KOPT-K1 (cell line): ENCODE data around the gene CAPN15.

ENCODE experiments used
- H3K27ac ChIP-seq: fragments of 200-600 bp; sonication (generic); 2 replicates; pipeline ENCODE4 v1.5.1; 2016; ENCODE audit warnings: antibody characterized with exemption, mild to moderate bottlenecking, low read depth, low read length; ENCODE audit not compliant: poor library complexity, severe bottlenecking
- H3K36me3 ChIP-seq: fragments of 200-600 bp; sonication (generic); 2 replicates; pipeline ENCODE4 v1.5.1; 2017; ENCODE audit warnings: antibody characterized with exemption, mild to moderate bottlenecking, low read length, moderate library complexity; ENCODE audit not compliant: insufficient read depth
- H3K9me3 ChIP-seq: fragments of 200-600 bp; sonication (generic); 2 replicates; pipeline ENCODE4 v1.5.1; 2017; ENCODE audit warnings: antibody characterized with exemption, low read length, mild to moderate bottlenecking; ENCODE audit not compliant: insufficient read depth, poor library complexity, severe bottlenecking

Gene CAPN15

DNA sequence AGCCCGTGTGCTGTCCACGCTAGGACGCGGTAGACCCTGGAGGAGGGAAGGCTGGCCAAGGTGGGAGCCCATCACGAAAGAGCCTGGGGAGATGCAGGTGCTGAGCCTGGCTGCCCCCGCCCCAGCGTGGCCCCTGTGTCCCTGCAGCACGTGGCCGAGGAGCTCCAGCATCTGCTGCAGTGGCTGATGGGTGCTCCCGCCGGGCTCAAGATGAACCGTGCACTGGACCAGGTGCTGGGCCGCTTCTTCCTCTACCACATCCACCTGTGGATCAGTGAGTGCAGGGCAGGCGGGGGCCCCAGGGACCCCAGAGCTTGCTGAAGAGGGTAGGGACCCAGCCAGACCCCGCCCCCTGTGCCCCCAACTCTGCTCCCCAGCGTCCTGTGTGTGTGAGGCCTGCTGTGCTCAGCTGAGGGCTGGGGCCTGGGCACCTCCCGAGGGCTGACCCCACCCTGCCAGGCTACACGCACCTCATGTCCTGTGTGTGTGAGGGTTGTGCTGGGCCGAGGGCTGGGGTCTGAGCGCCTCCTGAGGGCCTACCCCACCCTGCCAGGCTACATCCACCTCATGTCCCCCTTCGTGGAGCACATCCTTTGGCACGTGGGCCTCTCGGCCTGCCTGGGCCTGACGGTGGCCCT, 50.8 kb downstream of the CAPN15 start:
- H3K36me3 ChIP-seq, result peaks cover 34% of the 10 kb centered on the region; the same call in 1 of the 2 replicates
- no peak overlapping the region for H3K27ac ChIP-seq
- no peaks in the 10 kb centered on the region for H3K9me3 ChIP-seq

DNA sequence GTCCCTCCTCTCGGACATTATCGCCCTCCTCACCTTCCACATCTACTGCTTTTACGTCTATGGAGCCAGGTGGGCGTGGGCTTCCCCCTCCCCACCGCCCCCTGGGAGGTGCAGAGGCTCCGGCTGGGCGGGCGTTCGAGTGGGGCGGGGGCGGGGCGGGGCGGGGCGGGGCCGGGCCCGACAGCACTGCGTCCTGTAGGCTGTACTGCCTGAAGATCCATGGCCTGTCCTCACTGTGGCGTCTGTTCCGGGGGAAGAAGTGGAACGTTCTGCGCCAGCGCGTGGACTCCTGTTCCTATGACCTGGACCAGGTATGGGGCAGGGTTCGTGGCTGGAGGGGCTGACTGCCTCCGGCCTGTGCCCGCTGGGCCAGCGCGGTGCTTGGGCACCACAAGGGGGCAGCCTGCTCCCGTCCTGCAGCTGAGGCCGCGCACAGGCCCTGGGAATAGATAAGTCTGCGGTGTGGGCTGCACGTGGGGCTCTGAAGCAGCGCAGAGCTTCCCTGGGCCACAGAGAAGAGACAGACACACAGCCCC, 51.4 kb downstream of the CAPN15 start:
- no peak overlapping the region for H3K27ac ChIP-seq
- H3K36me3 ChIP-seq, result peaks cover 33% of the 10 kb centered on the region; the same call in 1 of the 2 replicates
- H3K9me3 ChIP-seq, result no peaks in the 10 kb centered on the region

DNA sequence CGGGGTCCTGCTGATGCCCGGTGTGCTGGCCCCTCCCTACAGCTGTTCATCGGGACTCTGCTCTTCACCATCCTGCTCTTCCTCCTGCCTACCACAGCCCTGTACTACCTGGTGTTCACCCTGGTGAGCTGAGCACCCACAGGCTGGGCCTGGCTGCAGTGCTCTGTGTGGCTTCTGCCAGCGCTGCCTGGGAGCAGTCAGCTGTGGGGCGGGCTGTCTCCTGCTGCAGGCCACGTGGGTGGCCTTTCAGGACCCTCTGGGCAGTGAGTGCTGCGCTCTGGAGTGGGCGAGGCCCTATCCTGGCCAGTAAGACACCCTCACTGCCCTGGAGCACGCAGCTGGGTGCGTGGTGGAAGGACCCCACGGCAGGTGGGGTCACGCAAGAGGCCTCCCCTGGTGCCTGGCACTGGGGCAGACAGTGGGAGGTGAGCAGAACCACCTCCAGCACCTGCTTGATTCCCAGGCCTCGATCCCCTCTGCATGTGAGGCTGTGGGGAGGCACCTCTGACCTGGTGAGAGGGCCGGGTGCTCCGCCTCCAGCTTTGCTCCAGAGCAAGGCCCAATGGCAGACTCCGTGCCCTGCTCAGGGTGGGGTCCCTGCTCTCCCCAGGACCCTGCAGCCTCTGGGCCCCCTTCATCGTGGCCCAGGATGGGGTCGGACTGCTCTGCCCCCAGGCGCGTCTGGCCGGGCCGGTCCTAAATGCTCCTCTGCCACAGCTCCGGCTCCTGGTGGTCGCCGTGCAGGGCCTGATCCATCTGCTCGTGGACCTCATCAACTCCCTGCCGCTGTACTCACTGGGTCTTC, 52.8 kb downstream of the CAPN15 start:
- Histone ChIP-seq H3K9me3 (no peaks in the 10 kb centered on the region), H3K36me3 (peaks cover 19% of the 10 kb centered on the region; the same call in 1 of the 2 replicates), H3K27ac (no peak overlapping the region)

DNA sequence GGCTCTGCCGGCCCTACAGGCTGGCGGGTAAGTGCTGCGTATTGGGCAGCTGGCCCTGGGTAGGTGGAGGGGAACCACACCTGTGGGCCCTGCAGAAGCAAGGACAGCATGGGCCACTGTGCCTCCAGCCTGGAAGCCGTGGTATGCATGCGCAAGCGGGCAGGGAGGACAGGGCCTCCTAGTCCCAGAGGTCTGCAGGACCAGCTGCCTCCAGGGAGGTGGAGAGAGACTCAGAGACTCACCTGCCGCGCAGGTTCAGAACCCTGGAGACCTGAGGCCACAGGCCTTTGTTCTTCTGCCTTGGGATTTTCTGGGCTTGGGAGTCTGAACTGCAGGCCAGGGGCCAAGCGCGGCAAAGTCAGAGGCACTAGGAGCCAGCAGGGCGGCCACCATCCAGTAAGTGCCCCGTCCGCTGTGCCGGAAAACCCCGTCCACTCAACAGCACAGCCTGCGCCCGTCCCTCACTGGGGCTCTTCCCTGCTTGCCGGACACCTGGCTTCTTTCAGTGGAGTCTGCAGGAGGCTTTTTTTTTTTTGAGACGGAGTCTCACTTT, 53.5 kb downstream of the CAPN15 start:
- Histone ChIP-seq H3K36me3 (peaks cover 12% of the 10 kb centered on the region; the same call in 1 of the 2 replicates), H3K27ac (no peak overlapping the region), H3K9me3 (no peaks in the 10 kb centered on the region)

DNA sequence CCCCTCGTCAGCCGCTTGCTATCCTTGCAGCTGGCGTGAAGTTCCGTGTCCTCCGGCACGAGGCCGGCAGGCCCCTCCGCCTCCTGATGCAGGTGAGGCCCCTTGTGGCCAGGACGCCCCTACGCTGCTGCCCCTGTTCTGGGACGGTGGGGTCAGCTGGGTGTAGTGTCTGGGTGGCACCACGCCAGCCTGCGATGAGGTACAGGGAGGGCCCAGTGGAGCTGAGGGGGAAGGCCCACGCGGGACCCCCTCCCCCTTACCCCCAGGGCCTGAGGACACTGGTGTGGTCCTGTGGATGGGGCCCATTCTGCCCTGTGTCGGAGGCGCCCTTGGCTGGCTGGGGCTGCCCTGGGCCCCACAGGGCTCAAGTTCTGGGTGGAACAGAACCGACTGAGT, 54.7 kb downstream of the CAPN15 start:
- H3K9me3 ChIP-seq, result no peaks in the 10 kb centered on the region
- H3K36me3 ChIP-seq, result peaks cover 11% of the 10 kb centered on the region; the same call in 1 of the 2 replicates
- no peak overlapping the region for H3K27ac ChIP-seq

DNA sequence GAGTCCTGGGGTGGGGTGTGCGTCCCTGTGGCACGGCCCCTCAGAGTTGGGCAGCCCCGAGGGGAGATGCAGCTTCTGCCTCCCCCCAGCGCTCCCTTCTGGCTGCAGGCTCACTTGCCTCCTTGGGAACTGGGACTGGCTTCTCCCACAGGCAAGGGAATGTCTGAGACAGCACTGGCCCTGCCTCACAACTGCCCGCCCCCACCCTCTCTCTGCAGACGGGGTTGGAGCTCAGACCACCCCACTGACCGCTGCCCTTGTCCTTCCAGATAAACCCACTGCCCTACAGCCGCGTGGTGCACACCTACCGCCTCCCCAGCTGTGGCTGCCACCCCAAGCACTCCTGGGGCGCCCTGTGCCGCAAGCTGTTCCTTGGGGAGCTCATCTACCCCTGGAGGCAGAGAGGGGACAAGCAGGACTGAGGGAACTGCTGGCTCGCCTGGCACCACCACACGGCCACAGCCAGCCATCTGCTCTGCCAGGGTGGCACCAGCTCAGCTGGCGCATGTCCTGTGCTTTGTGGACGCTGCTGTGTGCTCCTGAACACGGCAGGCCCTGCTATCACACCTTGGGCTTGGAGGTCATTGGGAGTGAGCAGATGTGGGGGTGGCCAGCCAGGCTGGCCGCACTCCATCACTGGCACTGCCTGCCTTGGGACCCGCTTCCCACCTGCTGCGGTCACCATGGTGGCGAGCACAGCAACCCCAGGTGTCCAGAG, 55.3 kb downstream of the CAPN15 start:
- no peaks in the 10 kb centered on the region for H3K9me3 ChIP-seq
- H3K36me3 ChIP-seq, result peaks cover 11% of the 10 kb centered on the region; the same call in 1 of the 2 replicates
- no peak overlapping the region for H3K27ac ChIP-seq

DNA sequence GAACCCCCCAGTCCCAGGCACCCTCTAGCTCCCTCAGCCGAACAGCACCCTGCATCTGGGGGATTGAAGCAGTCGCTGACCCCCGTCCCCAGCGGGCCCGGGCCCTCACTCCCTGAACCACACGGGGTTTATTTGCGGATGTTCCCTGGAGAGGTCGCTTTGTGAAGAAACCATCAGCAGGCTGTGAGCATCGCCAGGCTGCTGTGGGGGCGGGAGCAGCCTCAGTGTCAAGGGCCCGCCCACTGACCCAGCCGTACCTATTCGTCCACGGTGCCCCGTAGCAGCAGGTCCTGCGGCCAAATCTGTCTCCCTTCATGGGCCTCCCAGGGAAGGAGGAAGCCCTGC, 55.9 kb downstream of the CAPN15 start:
- Histone ChIP-seq H3K36me3 (peaks cover 11% of the 10 kb centered on the region; the same call in 1 of the 2 replicates), H3K9me3 (no peaks in the 10 kb centered on the region), H3K27ac (no peak overlapping the region)

DNA sequence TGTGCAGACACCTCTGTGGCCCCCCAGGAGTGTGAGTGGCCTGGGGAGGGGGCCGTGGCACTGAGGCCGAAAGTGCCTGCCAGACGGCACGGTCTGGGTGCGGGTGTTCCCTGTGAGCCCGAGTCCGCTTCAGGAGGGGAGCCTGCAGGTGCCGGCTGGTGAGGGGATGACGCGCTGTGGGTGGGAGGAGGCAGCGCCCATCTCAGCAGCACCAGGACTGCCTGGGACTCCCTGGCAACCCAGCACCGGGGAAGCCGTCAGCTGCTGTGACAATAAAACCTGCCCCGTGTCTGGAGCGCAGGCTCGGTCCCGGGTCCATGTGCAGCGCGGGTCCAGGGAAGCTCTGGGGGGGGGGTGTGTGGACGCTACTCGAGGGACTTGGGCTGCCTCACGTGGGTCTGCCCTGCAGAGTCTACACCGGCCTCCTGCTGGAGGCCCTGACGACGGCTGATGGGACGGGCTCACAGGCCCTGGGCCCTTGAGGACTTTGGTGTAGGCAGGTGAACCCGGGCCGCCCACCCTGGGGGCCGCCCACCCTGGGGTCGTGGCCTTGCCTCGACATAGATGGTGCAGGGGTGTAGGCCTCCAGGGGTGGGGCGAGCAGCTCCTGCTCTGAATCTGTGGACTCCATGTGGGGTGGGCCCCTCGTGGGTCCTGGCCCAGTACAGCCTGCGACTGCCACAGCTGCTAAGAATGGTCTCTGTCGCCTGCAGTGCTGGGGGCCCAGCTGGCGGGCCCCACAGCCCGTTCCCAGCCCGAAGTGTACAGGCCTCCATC, 56.5 kb downstream of the CAPN15 start:
- H3K27ac ChIP-seq, result no peak overlapping the region

DNA sequence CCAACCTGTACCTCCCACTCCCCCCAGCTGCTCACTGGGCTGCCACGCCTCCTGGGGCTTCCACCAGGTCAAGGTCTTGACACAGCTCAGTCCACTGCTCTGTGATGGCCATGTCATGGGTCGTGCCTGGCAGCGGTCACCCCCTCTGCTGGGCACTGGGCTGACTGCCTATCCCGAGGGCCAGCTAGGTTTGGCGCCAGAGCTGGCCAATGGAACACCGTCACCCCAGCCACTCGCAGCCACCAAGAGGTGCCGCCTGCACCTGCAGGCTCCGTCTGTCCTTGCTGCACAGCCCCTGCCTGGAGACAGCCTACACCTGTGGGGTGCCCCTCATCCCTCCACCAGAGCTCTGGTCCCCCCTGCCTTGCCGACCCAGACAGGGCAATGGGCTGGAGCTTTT, 57.8 kb downstream of the CAPN15 start:
- Histone ChIP-seq H3K27ac (no peak overlapping the region), H3K36me3 (peaks cover 11% of the 10 kb centered on the region; the same call in 1 of the 2 replicates), H3K9me3 (no peaks in the 10 kb centered on the region)

More for the DNA sequence above, 56.5 kb downstream of the CAPN15 start:
- Histone ChIP-seq H3K36me3 (peaks cover 11% of the 10 kb centered on the region; the same call in 1 of the 2 replicates), H3K9me3 (no peaks in the 10 kb centered on the region)

DNA sequence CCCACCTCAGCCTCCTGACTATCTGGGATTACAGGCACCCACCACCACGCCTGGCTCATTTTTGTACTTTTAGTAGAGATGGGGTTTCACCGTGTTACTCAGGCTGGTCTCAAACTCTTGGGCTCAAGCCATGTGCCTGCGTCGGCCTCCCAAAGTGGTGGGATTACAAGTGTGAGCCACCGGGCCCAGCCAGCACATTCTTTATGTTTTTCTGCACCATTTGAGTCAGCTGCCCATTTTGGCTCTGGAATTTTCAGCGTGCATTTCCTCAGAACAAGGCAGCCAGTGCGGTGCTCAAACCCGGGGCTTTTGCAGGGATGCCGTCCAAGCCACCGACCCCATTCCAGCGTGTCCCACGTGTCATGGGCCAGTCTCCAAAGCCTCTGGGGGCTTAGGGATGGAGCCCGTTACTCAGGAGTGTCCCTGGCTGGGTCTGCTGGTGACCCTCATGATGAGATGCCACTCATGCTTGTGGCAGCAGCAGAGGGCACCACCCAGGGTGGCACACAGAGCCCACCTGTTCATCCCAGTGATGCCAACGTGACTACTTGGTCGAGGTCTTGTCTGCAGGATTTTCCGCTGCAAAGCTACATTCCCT, 58.6 kb downstream of the CAPN15 start:
- no peaks in the 10 kb centered on the region for H3K9me3 ChIP-seq
- H3K27ac ChIP-seq, result no peak overlapping the region
- H3K36me3 ChIP-seq, result peaks cover 4% of the 10 kb centered on the region; the same call in 1 of the 2 replicates

DNA sequence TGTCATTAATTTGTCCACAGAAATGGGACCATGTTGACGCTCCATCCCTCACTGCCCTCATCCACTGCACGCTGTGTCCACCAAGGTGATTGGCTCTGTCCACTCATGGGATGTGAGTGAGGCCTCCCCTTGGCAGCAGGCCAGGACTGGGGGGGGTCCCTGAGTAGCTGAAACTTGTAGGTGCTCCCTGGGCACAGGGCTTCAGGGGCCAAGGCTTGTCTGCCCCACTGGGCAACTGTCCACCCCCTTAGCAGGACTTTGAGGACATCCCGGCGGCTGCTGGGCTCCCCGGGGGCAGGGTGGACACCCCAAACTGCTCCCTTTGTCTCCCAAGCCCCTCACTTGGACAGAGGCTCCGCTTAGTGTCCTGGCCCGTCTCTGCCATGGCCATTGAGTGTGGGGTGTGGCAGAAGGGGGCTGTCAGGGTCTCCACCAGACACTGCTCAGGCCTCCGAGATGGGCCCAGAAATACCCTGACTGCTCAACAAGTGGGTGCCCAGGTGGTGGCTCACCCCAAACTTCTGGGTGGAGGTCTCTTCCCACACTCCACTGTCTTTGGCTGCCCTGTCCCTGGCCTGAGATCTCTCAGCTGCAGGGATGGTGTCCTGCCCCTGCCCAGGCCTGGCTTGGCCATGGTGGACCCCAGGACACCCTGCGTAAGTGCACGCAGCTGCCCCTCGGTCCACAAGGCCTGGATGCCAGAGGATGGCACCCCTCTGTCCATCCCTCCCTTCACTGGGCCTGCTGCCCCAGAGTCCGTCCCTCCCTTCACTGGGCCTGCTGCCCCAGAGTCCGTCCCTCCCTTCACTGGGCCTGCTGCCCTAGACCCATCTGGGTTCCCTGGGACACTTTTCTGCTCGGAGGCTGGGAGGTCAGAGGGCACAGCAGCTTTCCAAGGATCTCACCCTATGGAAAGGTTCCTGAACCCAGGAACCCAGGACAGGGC, 59.4 kb downstream of the CAPN15 start:
- H3K9me3 ChIP-seq, result no peaks in the 10 kb centered on the region
- H3K27ac ChIP-seq, result no peak overlapping the region
- peaks cover 4% of the 10 kb centered on the region; the same call in 1 of the 2 replicates for H3K36me3 ChIP-seq

DNA sequence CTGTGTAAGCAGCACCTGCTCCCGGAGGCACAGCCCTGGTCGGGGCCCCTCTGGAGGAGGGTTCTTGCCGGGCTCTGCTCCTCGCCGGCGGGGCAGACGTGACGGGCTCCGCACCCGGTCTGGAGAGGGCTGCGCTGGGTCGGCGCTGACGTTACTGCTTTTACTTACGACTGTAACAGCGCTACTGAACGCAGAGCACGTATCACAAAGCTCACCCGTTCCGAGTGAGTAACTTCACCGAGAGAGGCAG, 61.1 kb downstream of the CAPN15 start:
- no peaks in the 10 kb centered on the region for H3K36me3 ChIP-seq
- no peaks in the 10 kb centered on the region for H3K9me3 ChIP-seq
- peak overlapping the region; percentile 92 for H3K27ac ChIP-seq

DNA sequence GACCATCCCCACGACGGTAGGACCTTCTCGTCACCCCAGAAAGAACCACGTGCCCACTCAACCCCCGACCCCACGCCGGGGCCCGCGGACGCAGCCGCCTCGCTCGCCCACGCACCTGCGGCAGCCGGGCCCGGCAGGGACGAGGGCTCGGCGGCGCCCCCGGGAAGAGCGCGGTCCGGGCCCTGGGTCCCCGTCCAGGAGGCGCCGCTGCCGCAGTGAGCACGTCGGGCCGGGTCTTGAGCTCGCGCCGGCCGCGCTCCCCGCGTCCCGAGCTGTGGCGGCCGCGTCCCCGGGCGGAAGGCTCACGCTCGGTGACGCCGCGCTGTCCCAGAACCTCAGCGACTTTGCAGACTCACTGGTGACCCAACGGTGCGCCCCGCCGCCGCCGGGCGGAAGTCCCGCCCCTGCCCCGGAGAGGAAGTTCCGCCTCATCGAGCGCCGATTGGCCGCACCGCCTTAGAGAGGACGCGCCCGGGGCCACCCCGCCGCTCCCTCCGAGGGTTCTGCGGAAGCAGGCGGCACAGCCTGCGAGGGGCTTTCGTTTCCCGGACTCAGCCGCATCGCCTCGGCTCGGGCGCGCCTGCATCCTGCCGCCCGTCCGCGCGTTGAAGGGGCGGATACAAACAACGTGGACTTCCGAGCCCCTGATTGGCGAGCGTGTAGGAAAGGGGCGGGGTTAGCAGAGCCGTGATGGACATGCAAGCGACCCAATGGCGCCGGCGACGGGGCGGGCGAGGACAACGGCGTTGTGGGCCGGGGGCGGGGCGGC, 61.6 kb downstream of the CAPN15 start:
- Histone ChIP-seq H3K27ac (peak overlapping the region; percentile 92), H3K9me3 (no peaks in the 10 kb centered on the region), H3K36me3 (no peaks in the 10 kb centered on the region)
